ENCODE results near the gene SLC25A48. TPM values are rescaled to one million over a fixed set of nuclear protein-coding genes. Genes with fewer than 3 reads are reported as not detected.

The SLC25A48 gene
- total and polyA plus RNA-seq, 2 of the 4 experiments (the other 2 are of a cell fraction) = not detected

DNA sequence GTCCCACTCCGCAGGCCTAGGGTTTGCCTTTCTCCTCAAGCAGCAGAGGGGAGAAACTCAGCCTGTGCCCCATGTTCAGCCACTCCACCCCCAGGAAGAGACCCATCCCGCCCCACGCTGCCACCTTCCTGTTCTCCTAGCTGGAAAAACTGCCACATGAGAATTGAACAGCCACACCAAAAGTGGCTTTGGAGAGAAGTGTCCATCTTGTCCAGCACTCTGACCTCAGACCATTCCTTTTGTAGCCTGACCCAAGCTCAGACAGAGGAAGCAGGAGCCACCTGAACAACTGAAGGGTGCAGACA lies 8.3 kb upstream of the SLC25A48 start:
- intact Hi-C loops (cut with micrococcal nuclease) = no loop called here
- no peaks in the 10 kb centered on the region for H3K9me1 ChIP-seq (ENCODE audit: insufficient read depth, low read length)
- H3K9ac ChIP-seq (ENCODE audit: low read depth, low read length) = no peak overlapping the region
- BruUV-seq (replicated peaks) = no TSS peak
- TF ChIP-seq, protein P1, sequence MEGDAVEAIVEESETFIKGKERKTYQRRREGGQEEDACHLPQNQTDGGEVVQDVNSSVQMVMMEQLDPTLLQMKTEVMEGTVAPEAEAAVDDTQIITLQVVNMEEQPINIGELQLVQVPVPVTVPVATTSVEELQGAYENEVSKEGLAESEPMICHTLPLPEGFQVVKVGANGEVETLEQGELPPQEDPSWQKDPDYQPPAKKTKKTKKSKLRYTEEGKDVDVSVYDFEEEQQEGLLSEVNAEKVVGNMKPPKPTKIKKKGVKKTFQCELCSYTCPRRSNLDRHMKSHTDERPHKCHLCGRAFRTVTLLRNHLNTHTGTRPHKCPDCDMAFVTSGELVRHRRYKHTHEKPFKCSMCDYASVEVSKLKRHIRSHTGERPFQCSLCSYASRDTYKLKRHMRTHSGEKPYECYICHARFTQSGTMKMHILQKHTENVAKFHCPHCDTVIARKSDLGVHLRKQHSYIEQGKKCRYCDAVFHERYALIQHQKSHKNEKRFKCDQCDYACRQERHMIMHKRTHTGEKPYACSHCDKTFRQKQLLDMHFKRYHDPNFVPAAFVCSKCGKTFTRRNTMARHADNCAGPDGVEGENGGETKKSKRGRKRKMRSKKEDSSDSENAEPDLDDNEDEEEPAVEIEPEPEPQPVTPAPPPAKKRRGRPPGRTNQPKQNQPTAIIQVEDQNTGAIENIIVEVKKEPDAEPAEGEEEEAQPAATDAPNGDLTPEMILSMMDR (conservative IDR thresholded peaks at IDR 0.05; ENCODE audit: low read depth, low read length) = no peak
- TF ChIP-seq POLR2A (IDR thresholded peaks at IDR 0.05; ENCODE audit: low read depth, low read length) = no peak
- TF ChIP-seq, protein P2, sequence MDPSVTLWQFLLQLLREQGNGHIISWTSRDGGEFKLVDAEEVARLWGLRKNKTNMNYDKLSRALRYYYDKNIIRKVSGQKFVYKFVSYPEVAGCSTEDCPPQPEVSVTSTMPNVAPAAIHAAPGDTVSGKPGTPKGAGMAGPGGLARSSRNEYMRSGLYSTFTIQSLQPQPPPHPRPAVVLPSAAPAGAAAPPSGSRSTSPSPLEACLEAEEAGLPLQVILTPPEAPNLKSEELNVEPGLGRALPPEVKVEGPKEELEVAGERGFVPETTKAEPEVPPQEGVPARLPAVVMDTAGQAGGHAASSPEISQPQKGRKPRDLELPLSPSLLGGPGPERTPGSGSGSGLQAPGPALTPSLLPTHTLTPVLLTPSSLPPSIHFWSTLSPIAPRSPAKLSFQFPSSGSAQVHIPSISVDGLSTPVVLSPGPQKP (IDR thresholded peaks at IDR 0.05; ENCODE audit: borderline replicate concordance, low read depth, low read length) = no peak
- no peak for TF ChIP-seq BHLHE40 (IDR thresholded peaks at IDR 0.05; ENCODE audit: low read depth, low read length)
- no peak for TF ChIP-seq NFE2L2 (IDR thresholded peaks at IDR 0.05; ENCODE audit: low read depth, low read length)
- no peak for TF ChIP-seq RAD21 (IDR thresholded peaks at IDR 0.05; ENCODE audit: low read length)
- TF ChIP-seq CHD1 (IDR thresholded peaks at IDR 0.05; ENCODE audit: low read depth, low read length) = no peak
- TF ChIP-seq MXI1 (IDR thresholded peaks at IDR 0.05; ENCODE audit: borderline replicate concordance, low read depth, low read length) = no peak
- TF ChIP-seq CEBPB (IDR thresholded peaks at IDR 0.05; ENCODE audit: low read depth, low read length) = no peak
- no peak for TF ChIP-seq SMC3 (IDR thresholded peaks at IDR 0.05; ENCODE audit: low read depth, low read length)
- no peak for TF ChIP-seq MAZ (IDR thresholded peaks at IDR 0.05; ENCODE audit: borderline replicate concordance, low read depth, low read length)
- TF ChIP-seq FOS (IDR thresholded peaks at IDR 0.05; ENCODE audit: low read depth, low read length) = no peak
- TF ChIP-seq, protein P3, sequence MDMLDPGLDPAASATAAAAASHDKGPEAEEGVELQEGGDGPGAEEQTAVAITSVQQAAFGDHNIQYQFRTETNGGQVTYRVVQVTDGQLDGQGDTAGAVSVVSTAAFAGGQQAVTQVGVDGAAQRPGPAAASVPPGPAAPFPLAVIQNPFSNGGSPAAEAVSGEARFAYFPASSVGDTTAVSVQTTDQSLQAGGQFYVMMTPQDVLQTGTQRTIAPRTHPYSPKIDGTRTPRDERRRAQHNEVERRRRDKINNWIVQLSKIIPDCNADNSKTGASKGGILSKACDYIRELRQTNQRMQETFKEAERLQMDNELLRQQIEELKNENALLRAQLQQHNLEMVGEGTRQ (IDR thresholded peaks at IDR 0.05; ENCODE audit: low read depth, low read length) = no peak
- TF ChIP-seq MAFK (IDR thresholded peaks at IDR 0.05; ENCODE audit: low read depth, low read length) = no peak
- TF ChIP-seq RCOR1 (IDR thresholded peaks at IDR 0.05; ENCODE audit: insufficient replicate concordance, low read length) = no peak
- no peak for TF ChIP-seq RFX5 (IDR thresholded peaks at IDR 0.05; ENCODE audit: low read depth, low read length)
- ATAC-seq (ENCODE audit: low read depth) (no peak), DNase-seq (no peak)
- no peak overlapping the region for H2BK5ac ChIP-seq (ENCODE audit: low read depth, low read length, poor library complexity, severe bottlenecking)
- no peaks in the 10 kb centered on the region for H3K36me3 ChIP-seq (ENCODE audit: control insufficient read depth, insufficient read depth, low read length)
- H4K91ac ChIP-seq (ENCODE audit: insufficient read depth, low read depth, low read length) = no peak overlapping the region
- H2BK120ac ChIP-seq (ENCODE audit: low read depth, low read length) = no peak overlapping the region
- in situ Hi-C loops (cut with MboI; ENCODE audit: low sequenced_read_pairs) = no loop called here
- peaks cover 15% of the 10 kb centered on the region; the same call in 1 of the 2 replicates for H3K27me3 ChIP-seq (ENCODE audit: control insufficient read depth, insufficient read depth, low read length)
- no peak overlapping the region for H2AFZ ChIP-seq (replicated peaks; ENCODE audit: low read length, poor library complexity)
- H3K4me2 ChIP-seq (ENCODE audit: low read depth, low read length) = no peak overlapping the region
- no peak overlapping the region for H3K4ac ChIP-seq (ENCODE audit: low read depth, low read length)
- no peak overlapping the region for H4K5ac ChIP-seq (ENCODE audit: low read depth, low read length)
- no peak overlapping the region for H4K8ac ChIP-seq (ENCODE audit: low read depth in 2 of 2, low read length in 2 of 2)
- no peaks in the 10 kb centered on the region for H3K4me1 ChIP-seq (ENCODE audit: control insufficient read depth, insufficient read depth, low read length)
- H4K20me1 ChIP-seq (ENCODE audit: insufficient read depth, low read length) = no peaks in the 10 kb centered on the region
- no peak overlapping the region for H3K27ac ChIP-seq (ENCODE audit: insufficient read depth, low read length)
- no peak overlapping the region for H2AK5ac ChIP-seq (ENCODE audit: low read depth, low read length)
- H3K14ac ChIP-seq (replicated peaks; ENCODE audit: low read depth, low read length) = no peak overlapping the region
- H2BK20ac ChIP-seq (ENCODE audit: low read depth, low read length) = no peak overlapping the region
- H3K23ac ChIP-seq (ENCODE audit: low read depth, low read length) = no peak overlapping the region
- ChIA-PET POLR2A (ENCODE audit: unreplicated experiment) (no interaction called here), CTCF (interaction anchor here (1.1 kb wide), 1 partner anchor 9 kb away, joined by 3 read pairs; the partner anchor contains the start of gene SLC25A48)
- no peak overlapping the region for H3K56ac ChIP-seq (ENCODE audit: extremely low read depth, insufficient read depth, low read length)
- no peaks in the 10 kb centered on the region for H3K9me3 ChIP-seq (ENCODE audit: control insufficient read depth, insufficient read depth, low read length)
- H3K4me3 ChIP-seq (ENCODE audit: insufficient read depth, low read depth, low read length) = no peak overlapping the region
- no peak overlapping the region for H2BK15ac ChIP-seq (ENCODE audit: low read depth, low read length)
- no peak overlapping the region for H3K18ac ChIP-seq (ENCODE audit: low read depth, low read length)
- H3K79me1 ChIP-seq (ENCODE audit: low read depth in 1 of 2, low read length in 2 of 2) = no peaks in the 10 kb centered on the region
- dilution Hi-C loops (cut with HindIII; ENCODE audit: low sequenced_read_pairs, unreplicated experiment) = no loop called here
- no CpG with 5 or more reads among the region's 3 CpGs for WGBS, 2 experiments (ENCODE audit: extremely low coverage in 2 of 2, insufficient read length in 1 of 2)
- no peak overlapping the region for H2AK9ac ChIP-seq (replicated peaks; ENCODE audit: low read depth, low read length, poor library complexity)
